OCI-LY3 (cell line): ENCODE measurements around the gene TIMELESS.

ENCODE experiments used
- EZH2phosphoT487 ChIP-seq: fragments of 200-600 bp; shearing (Covaris generic); IDR thresholded peaks from 2 replicates; pipeline ENCODE4 v1.6.1; 2018; ENCODE audit warnings: antibody characterized with exemption, mixed run types, low read depth
- TF ChIP-seq, protein P1 (sequence below): fragments of 200-600, 300-600 bp; sonication (generic); IDR thresholded peaks from 2 replicates; pipeline ENCODE4 v1.5.1; 2014; ENCODE audit warnings: antibody characterized with exemption, low read length, low read depth

DNA sequence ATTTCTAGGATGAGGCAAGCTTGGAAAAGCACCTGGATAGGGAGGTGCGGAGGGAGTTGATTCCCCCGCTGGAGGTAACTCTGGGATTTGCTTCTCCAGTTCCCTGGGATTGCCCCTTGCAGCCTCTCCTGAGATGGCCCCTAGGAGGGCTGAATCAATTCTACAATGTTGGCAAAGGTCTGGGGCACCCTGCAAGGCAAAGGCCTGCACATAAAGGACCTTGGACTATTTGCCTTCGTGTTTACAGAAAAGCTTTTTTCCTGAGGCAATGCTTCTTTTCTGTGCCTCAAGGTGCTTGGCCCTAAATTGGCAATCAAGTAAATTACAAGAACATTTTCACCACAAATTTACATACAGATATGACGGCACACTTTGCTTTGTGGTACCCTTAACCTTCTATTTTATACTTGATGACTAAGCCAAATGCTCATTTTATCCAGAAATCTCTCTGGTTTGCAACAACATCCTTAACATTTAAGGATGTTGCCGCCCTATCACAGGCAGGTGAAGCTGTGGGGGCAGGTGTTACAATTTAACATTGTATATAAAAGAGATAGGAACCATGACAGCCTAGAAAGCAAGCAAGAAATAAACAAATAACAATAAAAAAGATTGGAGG, 40.3 kb downstream of the TIMELESS start:
- TF ChIP-seq, protein P1, sequence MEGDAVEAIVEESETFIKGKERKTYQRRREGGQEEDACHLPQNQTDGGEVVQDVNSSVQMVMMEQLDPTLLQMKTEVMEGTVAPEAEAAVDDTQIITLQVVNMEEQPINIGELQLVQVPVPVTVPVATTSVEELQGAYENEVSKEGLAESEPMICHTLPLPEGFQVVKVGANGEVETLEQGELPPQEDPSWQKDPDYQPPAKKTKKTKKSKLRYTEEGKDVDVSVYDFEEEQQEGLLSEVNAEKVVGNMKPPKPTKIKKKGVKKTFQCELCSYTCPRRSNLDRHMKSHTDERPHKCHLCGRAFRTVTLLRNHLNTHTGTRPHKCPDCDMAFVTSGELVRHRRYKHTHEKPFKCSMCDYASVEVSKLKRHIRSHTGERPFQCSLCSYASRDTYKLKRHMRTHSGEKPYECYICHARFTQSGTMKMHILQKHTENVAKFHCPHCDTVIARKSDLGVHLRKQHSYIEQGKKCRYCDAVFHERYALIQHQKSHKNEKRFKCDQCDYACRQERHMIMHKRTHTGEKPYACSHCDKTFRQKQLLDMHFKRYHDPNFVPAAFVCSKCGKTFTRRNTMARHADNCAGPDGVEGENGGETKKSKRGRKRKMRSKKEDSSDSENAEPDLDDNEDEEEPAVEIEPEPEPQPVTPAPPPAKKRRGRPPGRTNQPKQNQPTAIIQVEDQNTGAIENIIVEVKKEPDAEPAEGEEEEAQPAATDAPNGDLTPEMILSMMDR, result no peak
- no peak for TF ChIP-seq EZH2phosphoT487
